Activated CD4-positive, alpha-beta T cell treated with anti-CD3 and anti-CD28 coated beads for 1 hour (primary cell): ENCODE data around the gene LAIR1.

Experiments
- DNase-seq: peaks from one replicate; pipeline ENCODE4 v3.0.0-alpha.2; 2020

Gene LAIR1

GRCh38 chr19:54312436-54313377 is 52.0 kb downstream of the LAIR1 start, which contains the start of gene LILRA5:
TSS of gene LILRA5 (minus strand) at chr19:54313166. CDS start at chr19:54313019, 147 bp downstream.
- no peak for DNase-seq

GRCh38 chr19:54312011-54312410 is 52.7 kb downstream of the LAIR1 start:
- no peak for DNase-seq

- no peak for DNase-seq
Measured at GRCh38 chr19:54311486-54311885, 53.2 kb downstream of the LAIR1 start.

- no peak for DNase-seq
Measured at GRCh38 chr19:54310543-54310942, 54.2 kb downstream of the LAIR1 start.

GRCh38 chr19:54309811-54310210 is 54.9 kb downstream of the LAIR1 start:
- no peak for DNase-seq

- no peak for DNase-seq
Measured at GRCh38 chr19:54307389-54308020, 57.2 kb downstream of the LAIR1 start.

- DNase-seq = no peak
Measured at GRCh38 chr19:54305141-54305540, 59.6 kb downstream of the LAIR1 start.

- no peak for DNase-seq
Measured at GRCh38 chr19:54302257-54302656, 62.5 kb downstream of the LAIR1 start.
